Ramos (cell line): ENCODE data around the gene KCTD1.

ENCODE experiments used
- in situ Hi-C: fragments of 300-500 bp; cut with MboI; formaldehyde crosslinking; loops from one replicate; pipeline ENCODE4 v1.14.3; 2022; ENCODE audit warnings: low sequenced_read_pairs; ENCODE audit not compliant: unreplicated experiment

KCTD1 gene

GRCh38 chr18:26406854-26407517 is 141.4 kb downstream of the KCTD1 start:
- in situ Hi-C loops, result loop anchor here (10.0 kb wide), 1 partner anchor 238 kb away; no protein-coding TSS in a partner anchor

GRCh38 chr18:26406324-26406723 is 142.0 kb downstream of the KCTD1 start:
- in situ Hi-C loops, result loop anchor here (10.0 kb wide), 1 partner anchor 238 kb away; no protein-coding TSS in a partner anchor

GRCh38 chr18:26405190-26405801 is 143.1 kb downstream of the KCTD1 start:
- in situ Hi-C loops, result loop anchor here (10.0 kb wide), 1 partner anchor 240 kb away; no protein-coding TSS in a partner anchor
